Measurements from ENCODE around the gene TMEM39B.

DNA sequence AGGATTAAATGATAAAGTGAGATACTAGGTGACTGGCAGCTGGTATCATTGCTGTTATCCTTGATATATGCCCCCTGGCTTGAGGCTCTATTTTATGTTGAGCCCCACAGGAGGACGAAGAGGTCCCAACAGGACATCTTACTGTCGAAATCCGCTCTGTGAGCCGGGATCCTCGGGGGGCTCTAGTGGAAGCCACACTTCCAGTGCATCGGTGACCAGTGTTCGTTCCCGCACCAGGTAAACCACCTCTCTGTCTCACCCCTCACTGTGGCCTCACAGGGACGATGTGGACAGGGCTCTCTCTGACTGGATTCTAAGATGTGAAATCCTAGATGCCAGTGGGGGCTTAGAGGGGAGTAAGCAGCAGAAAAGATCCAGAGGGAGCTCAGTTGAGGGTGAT is 2.1 kb downstream of the TMEM39B start:
- TF ChIP-seq EZH2 (IDR thresholded peaks at IDR 0.05; ENCODE audit: borderline replicate concordance, insufficient read depth, low read length, poor library complexity, severe bottlenecking) (no peak), EP300 (conservative IDR thresholded peaks at IDR 0.05; ENCODE audit: poor library complexity, severe bottlenecking) (no peak), RAD21 (conservative IDR thresholded peaks at IDR 0.05) (no peak), POLR2AphosphoS5 (IDR thresholded peaks at IDR 0.05) (no peak), MXI1 (conservative IDR thresholded peaks at IDR 0.05; ENCODE audit: poor library complexity, severe bottlenecking) (no peak), TAF1 (IDR thresholded peaks at IDR 0.05; ENCODE audit: low read depth) (no peak), SMC3 (conservative IDR thresholded peaks at IDR 0.05; ENCODE audit: poor library complexity) (no peak)
- TF ChIP-seq, protein P1, sequence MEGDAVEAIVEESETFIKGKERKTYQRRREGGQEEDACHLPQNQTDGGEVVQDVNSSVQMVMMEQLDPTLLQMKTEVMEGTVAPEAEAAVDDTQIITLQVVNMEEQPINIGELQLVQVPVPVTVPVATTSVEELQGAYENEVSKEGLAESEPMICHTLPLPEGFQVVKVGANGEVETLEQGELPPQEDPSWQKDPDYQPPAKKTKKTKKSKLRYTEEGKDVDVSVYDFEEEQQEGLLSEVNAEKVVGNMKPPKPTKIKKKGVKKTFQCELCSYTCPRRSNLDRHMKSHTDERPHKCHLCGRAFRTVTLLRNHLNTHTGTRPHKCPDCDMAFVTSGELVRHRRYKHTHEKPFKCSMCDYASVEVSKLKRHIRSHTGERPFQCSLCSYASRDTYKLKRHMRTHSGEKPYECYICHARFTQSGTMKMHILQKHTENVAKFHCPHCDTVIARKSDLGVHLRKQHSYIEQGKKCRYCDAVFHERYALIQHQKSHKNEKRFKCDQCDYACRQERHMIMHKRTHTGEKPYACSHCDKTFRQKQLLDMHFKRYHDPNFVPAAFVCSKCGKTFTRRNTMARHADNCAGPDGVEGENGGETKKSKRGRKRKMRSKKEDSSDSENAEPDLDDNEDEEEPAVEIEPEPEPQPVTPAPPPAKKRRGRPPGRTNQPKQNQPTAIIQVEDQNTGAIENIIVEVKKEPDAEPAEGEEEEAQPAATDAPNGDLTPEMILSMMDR (IDR thresholded peaks at IDR 0.05; ENCODE audit: poor library complexity, severe bottlenecking): no peak
- TF ChIP-seq, protein P2, sequence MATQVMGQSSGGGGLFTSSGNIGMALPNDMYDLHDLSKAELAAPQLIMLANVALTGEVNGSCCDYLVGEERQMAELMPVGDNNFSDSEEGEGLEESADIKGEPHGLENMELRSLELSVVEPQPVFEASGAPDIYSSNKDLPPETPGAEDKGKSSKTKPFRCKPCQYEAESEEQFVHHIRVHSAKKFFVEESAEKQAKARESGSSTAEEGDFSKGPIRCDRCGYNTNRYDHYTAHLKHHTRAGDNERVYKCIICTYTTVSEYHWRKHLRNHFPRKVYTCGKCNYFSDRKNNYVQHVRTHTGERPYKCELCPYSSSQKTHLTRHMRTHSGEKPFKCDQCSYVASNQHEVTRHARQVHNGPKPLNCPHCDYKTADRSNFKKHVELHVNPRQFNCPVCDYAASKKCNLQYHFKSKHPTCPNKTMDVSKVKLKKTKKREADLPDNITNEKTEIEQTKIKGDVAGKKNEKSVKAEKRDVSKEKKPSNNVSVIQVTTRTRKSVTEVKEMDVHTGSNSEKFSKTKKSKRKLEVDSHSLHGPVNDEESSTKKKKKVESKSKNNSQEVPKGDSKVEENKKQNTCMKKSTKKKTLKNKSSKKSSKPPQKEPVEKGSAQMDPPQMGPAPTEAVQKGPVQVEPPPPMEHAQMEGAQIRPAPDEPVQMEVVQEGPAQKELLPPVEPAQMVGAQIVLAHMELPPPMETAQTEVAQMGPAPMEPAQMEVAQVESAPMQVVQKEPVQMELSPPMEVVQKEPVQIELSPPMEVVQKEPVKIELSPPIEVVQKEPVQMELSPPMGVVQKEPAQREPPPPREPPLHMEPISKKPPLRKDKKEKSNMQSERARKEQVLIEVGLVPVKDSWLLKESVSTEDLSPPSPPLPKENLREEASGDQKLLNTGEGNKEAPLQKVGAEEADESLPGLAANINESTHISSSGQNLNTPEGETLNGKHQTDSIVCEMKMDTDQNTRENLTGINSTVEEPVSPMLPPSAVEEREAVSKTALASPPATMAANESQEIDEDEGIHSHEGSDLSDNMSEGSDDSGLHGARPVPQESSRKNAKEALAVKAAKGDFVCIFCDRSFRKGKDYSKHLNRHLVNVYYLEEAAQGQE (IDR thresholded peaks at IDR 0.05; ENCODE audit: borderline replicate concordance): no peak
